ENCODE results near the gene ABLIM2. TPM values are rescaled to one million over a fixed set of nuclear protein-coding genes. Genes with fewer than 3 reads are reported as not detected.

ABLIM2 gene
- polyA plus RNA-seq, 1 donor from 2014 or later: 14.9 TPM

- H3F3A ChIP-seq (ENCODE audit: insufficient read depth, low read length, poor library complexity, severe bottlenecking): no peaks in the 10 kb centered on the region
- H3K27ac ChIP-seq (ENCODE audit: low read length): no peak overlapping the region
- H3K4me2 ChIP-seq (ENCODE audit: low read length): no peak overlapping the region
- no peaks in the 10 kb centered on the region for H4K20me1 ChIP-seq (ENCODE audit: insufficient read depth)
- H3K4me3 ChIP-seq (ENCODE audit: low read length): no peak overlapping the region
- H2AFZ ChIP-seq (ENCODE audit: low read depth, low read length): no peak overlapping the region
- no peaks in the 10 kb centered on the region for H3K27me3 ChIP-seq (ENCODE audit: insufficient read depth, low read depth, low read length)
- H3K9me3 ChIP-seq (ENCODE audit: low read length): no peaks in the 10 kb centered on the region
- H3K9me2 ChIP-seq (ENCODE audit: insufficient read depth, low read length): no peaks in the 10 kb centered on the region
- no peaks in the 10 kb centered on the region for H3K79me2 ChIP-seq (replicated peaks; ENCODE audit: insufficient read depth, low read length)
- H3K9ac ChIP-seq (ENCODE audit: low read length): no peak overlapping the region
- H3K36me3 ChIP-seq (ENCODE audit: insufficient read depth, low read length): no peaks in the 10 kb centered on the region
- no peak for TF ChIP-seq EZH2 (IDR thresholded peaks at IDR 0.05; ENCODE audit: borderline replicate concordance, insufficient read depth, low read length, poor library complexity, severe bottlenecking)
- no peak for TF ChIP-seq POLR2AphosphoS5 (IDR thresholded peaks at IDR 0.05)
- no peak for TF ChIP-seq SMC3 (conservative IDR thresholded peaks at IDR 0.05; ENCODE audit: poor library complexity)
- TF ChIP-seq EP300 (conservative IDR thresholded peaks at IDR 0.05; ENCODE audit: poor library complexity, severe bottlenecking): no peak
- TF ChIP-seq TAF1 (IDR thresholded peaks at IDR 0.05; ENCODE audit: low read depth): no peak
- no peak for TF ChIP-seq CTCF (IDR thresholded peaks at IDR 0.05; ENCODE audit: poor library complexity, severe bottlenecking)
- no peak for TF ChIP-seq REST (IDR thresholded peaks at IDR 0.05; ENCODE audit: borderline replicate concordance)
- TF ChIP-seq MXI1 (conservative IDR thresholded peaks at IDR 0.05; ENCODE audit: poor library complexity, severe bottlenecking): no peak
- TF ChIP-seq RAD21 (conservative IDR thresholded peaks at IDR 0.05): no peak
These were observed 17.1 kb upstream of the ABLIM2 start for GRCh38 chr4:8175686-8176085.

- H2AFZ ChIP-seq (ENCODE audit: low read depth, low read length): no peak overlapping the region
- no peaks in the 10 kb centered on the region for H3F3A ChIP-seq (ENCODE audit: insufficient read depth, low read length, poor library complexity, severe bottlenecking)
- no peak overlapping the region for H3K4me3 ChIP-seq (ENCODE audit: low read length)
- no peak overlapping the region for H3K4me2 ChIP-seq (ENCODE audit: low read length)
- no peak overlapping the region for H3K9ac ChIP-seq (ENCODE audit: low read length)
- H3K27ac ChIP-seq (ENCODE audit: low read length): no peak overlapping the region
- TF ChIP-seq RAD21 (conservative IDR thresholded peaks at IDR 0.05): no peak
- no peak for TF ChIP-seq EP300 (conservative IDR thresholded peaks at IDR 0.05; ENCODE audit: poor library complexity, severe bottlenecking)
- TF ChIP-seq CTCF (IDR thresholded peaks at IDR 0.05; ENCODE audit: poor library complexity, severe bottlenecking): no peak
- no peak for TF ChIP-seq MXI1 (conservative IDR thresholded peaks at IDR 0.05; ENCODE audit: poor library complexity, severe bottlenecking)
- TF ChIP-seq TAF1 (IDR thresholded peaks at IDR 0.05; ENCODE audit: low read depth): no peak
- TF ChIP-seq REST (IDR thresholded peaks at IDR 0.05; ENCODE audit: borderline replicate concordance): no peak
- TF ChIP-seq SMC3 (conservative IDR thresholded peaks at IDR 0.05; ENCODE audit: poor library complexity): no peak
- no peak for TF ChIP-seq EZH2 (IDR thresholded peaks at IDR 0.05; ENCODE audit: borderline replicate concordance, insufficient read depth, low read length, poor library complexity, severe bottlenecking)
- no peak for TF ChIP-seq POLR2AphosphoS5 (IDR thresholded peaks at IDR 0.05)
- H3K27me3 ChIP-seq (ENCODE audit: insufficient read depth, low read depth, low read length): no peaks in the 10 kb centered on the region
- no peaks in the 10 kb centered on the region for H3K9me2 ChIP-seq (ENCODE audit: insufficient read depth, low read length)
- no peaks in the 10 kb centered on the region for H3K9me3 ChIP-seq (ENCODE audit: low read length)
- H3K79me2 ChIP-seq (replicated peaks; ENCODE audit: insufficient read depth, low read length): no peaks in the 10 kb centered on the region
- H4K20me1 ChIP-seq (ENCODE audit: insufficient read depth): no peaks in the 10 kb centered on the region
- no peaks in the 10 kb centered on the region for H3K36me3 ChIP-seq (ENCODE audit: insufficient read depth, low read length)
These were observed 16.4 kb upstream of the ABLIM2 start for GRCh38 chr4:8174970-8175369.

Measured in neural cell (in vitro differentiated cells).